Liver (tissue), 9 donors: ENCODE results near the gene TCHP. TPM values are rescaled to one million over a fixed set of nuclear protein-coding genes. Genes with fewer than 3 reads are reported as not detected.
A peak's percentile ranks its signal among the peaks of the same experiment; 100 is the strongest.

Experiments
- DNase-seq: peaks from one replicate; pipeline ENCODE4 v3.0.0-alpha.2; 2017; ENCODE audit warnings: low spot score
- H3K27ac ChIP-seq, 2 donors: one replicate each; pipeline ENCODE4 v1.7.0; 2013; ENCODE audit warnings: inconsistent platforms in 2 of 2, low read length in 2 of 2, control low read depth in 1 of 2, low read depth in 1 of 2, mild to moderate bottlenecking in 1 of 2
- H3K27me3 ChIP-seq, 4 donors: one replicate each; pipeline versions ENCODE4 v1.6.1 to v1.7.0; 2013; ENCODE audit warnings: low read length in 3 of 4, inconsistent platforms in 1 of 4, mild to moderate bottlenecking in 1 of 4, moderate library complexity in 1 of 4; ENCODE audit not compliant: control insufficient read depth in 4 of 4, insufficient read depth in 4 of 4
- H3K36me3 ChIP-seq, 4 donors: one replicate each; pipeline versions ENCODE4 v1.6.1 to v1.7.0; 2013; ENCODE audit warnings: low read length in 3 of 4, mild to moderate bottlenecking in 3 of 4, low read depth in 1 of 4, moderate library complexity in 1 of 4; ENCODE audit not compliant: control insufficient read depth in 4 of 4, insufficient read depth in 3 of 4
- H3K4me1 ChIP-seq, 4 donors: one replicate each; pipeline versions ENCODE4 v1.6.1 to v1.7.0; 2013; ENCODE audit warnings: low read length in 3 of 4, mild to moderate bottlenecking in 3 of 4, moderate library complexity in 1 of 4; ENCODE audit not compliant: control insufficient read depth in 4 of 4, insufficient read depth in 4 of 4
- H3K4me3 ChIP-seq, 3 donors: one replicate each; pipeline versions ENCODE4 v1.6.1 to v1.7.0; 2013; ENCODE audit warnings: low read length in 3 of 3, control low read depth in 1 of 3, low read depth in 1 of 3, mild to moderate bottlenecking in 1 of 3
- H3K9ac ChIP-seq, 2 donors: one replicate each; pipeline ENCODE4 v1.7.0; 2013; ENCODE audit warnings: low read length in 2 of 2, mild to moderate bottlenecking in 2 of 2, moderate library complexity in 2 of 2, control low read depth in 1 of 2, low read depth in 1 of 2
- H3K9me3 ChIP-seq, 4 donors: one replicate each; pipeline versions ENCODE4 v1.6.1 to v1.7.0; 2013; ENCODE audit warnings: low read length in 3 of 4; ENCODE audit not compliant: control insufficient read depth in 4 of 4
- EGR1 ChIP-seq, 2 donors: IDR thresholded peaks; 2 replicates each; pipeline ENCODE4 v1.6.1; 2016 to 2018; ENCODE audit warnings: antibody characterized with exemption in 2 of 2, low read depth in 2 of 2
- FOXA1 ChIP-seq: IDR thresholded peaks from 2 replicates; pipeline ENCODE4 v1.6.1; 2016; ENCODE audit warnings: antibody characterized with exemption
- FOXA2 ChIP-seq: IDR thresholded peaks from 2 replicates; pipeline ENCODE4 v1.6.1; 2016; ENCODE audit warnings: antibody characterized with exemption
- GABPA ChIP-seq, 2 donors: IDR thresholded peaks in 1 of 2; conservative IDR thresholded peaks in 1 of 2; 2 replicates each; pipeline ENCODE4 v1.6.1; 2016; ENCODE audit warnings: antibody characterized with exemption in 2 of 2, mild to moderate bottlenecking in 1 of 2, moderate library complexity in 1 of 2
- HNF4A ChIP-seq, 2 donors: conservative IDR thresholded peaks; 2 replicates each; pipeline ENCODE4 v1.6.1; 2016; ENCODE audit warnings: antibody characterized with exemption in 2 of 2, mild to moderate bottlenecking in 2 of 2
- HNF4G ChIP-seq: IDR thresholded peaks from 2 replicates; pipeline ENCODE4 v1.6.1; 2016; ENCODE audit warnings: antibody characterized with exemption
- JUND ChIP-seq, 2 donors: IDR thresholded peaks; 2 replicates each; pipeline ENCODE4 v1.6.1; 2016; ENCODE audit warnings: antibody characterized with exemption in 2 of 2
- NR2F2 ChIP-seq: IDR thresholded peaks from 2 replicates; pipeline ENCODE4 v1.6.1; 2016; ENCODE audit warnings: antibody characterized with exemption
- RAD21 ChIP-seq, 2 donors: IDR thresholded peaks; 2 replicates each; pipeline ENCODE4 v1.6.1; 2016; ENCODE audit warnings: antibody characterized with exemption in 2 of 2, mild to moderate bottlenecking in 2 of 2
- RXRA ChIP-seq, 2 donors: IDR thresholded peaks; 2 replicates each; pipeline ENCODE4 v1.6.1; 2017 to 2018; ENCODE audit warnings: antibody characterized with exemption in 2 of 2, mild to moderate bottlenecking in 1 of 2
- SP1 ChIP-seq: IDR thresholded peaks from 2 replicates; pipeline ENCODE4 v1.6.1; 2018; ENCODE audit warnings: antibody characterized with exemption, mild to moderate bottlenecking
- TAF1 ChIP-seq: conservative IDR thresholded peaks from 2 replicates; pipeline ENCODE4 v1.6.1; 2016; ENCODE audit warnings: antibody characterized with exemption, mild to moderate bottlenecking
- YY1 ChIP-seq: IDR thresholded peaks from 2 replicates; pipeline ENCODE4 v1.6.1; 2016; ENCODE audit warnings: antibody characterized with exemption, mild to moderate bottlenecking
- WGBS: extraction: QIAGEN DNeasy Blood & Tissue Kit; methylation state at CpG from one replicate; pipeline ENCODE4 v1.1.7; 2013; 5-methylcytosine and 5-hydroxymethylcytosine counted together
- polyA plus RNA-seq, 2 donors: library from polyadenylated mRNA; stranded (reverse) in 1 of 2; unstranded in 1 of 2; fragments of 200-250 nt in 1 of 2; fragments of >200 nt in 1 of 2; fragmentation: Nextera tagmentation in 1 of 2; extraction: Ambion mirVana in 1 of 2; gene quantifications; one replicate each; pipeline versions ENCODE4 v1.2.1 to v1.2.3, GENCODE V29; 2013 to 2015
- total RNA-seq, 2 donors: library from RNA; depleted of rRNA; stranded (reverse); fragments of >200 nt; gene quantifications; one replicate each; pipeline ENCODE4 v1.2.3, GENCODE V29; 2014
- TF ChIP-seq, protein P1 (sequence below): fragments of 150-350 bp; IDR thresholded peaks from 2 replicates; pipeline ENCODE4 v1.5.1; 2017; ENCODE audit warnings: improper control_type of control experiment, low read depth, low read length; ENCODE audit not compliant: missing input control
- TF ChIP-seq, protein P2 (sequence below): IDR thresholded peaks from 2 replicates; pipeline ENCODE4 v1.6.1; 2016; ENCODE audit warnings: antibody characterized with exemption
- TF ChIP-seq, protein P3 (sequence below): IDR thresholded peaks from 2 replicates; pipeline ENCODE4 v1.6.1; 2016; ENCODE audit warnings: antibody characterized with exemption, mild to moderate bottlenecking
- TF ChIP-seq, protein P4 (sequence below): IDR thresholded peaks from 2 replicates; pipeline ENCODE4 v1.6.1; 2016; ENCODE audit warnings: antibody characterized with exemption
- TF ChIP-seq, protein P5 (sequence below): IDR thresholded peaks from 2 replicates; pipeline ENCODE4 v1.6.1; 2016; ENCODE audit warnings: antibody characterized with exemption
- donor health status: healthy.
- donor health status: healthy.
- donor health status: healthy.
- donor health status: healthy.
- donor health status: healthy.

Gene TCHP
- total and polyA plus RNA-seq, 4 donors = 5.0 to 9.8 (median 5.2) TPM

DNA sequence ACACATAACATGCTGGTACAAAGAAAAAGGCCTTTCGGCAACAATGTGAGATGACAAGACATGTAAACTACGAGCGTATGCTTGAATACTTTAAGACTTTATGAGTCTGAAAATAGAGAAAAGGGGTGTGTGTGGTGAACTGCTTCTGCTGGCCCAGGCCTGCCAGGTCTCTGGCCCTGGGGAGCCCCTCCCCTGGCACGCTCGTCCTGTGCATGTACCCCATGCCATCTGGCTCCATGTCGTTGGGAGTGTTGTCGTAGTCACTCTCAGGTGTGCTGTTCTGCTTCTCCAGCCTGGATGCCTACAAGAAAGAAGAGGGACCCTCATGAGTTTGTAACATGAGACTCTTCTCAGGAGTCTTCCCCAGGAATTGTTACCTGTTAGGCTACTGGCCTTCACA, 38.9 kb downstream of the TCHP start (continued):
- TF ChIP-seq, protein P1, sequence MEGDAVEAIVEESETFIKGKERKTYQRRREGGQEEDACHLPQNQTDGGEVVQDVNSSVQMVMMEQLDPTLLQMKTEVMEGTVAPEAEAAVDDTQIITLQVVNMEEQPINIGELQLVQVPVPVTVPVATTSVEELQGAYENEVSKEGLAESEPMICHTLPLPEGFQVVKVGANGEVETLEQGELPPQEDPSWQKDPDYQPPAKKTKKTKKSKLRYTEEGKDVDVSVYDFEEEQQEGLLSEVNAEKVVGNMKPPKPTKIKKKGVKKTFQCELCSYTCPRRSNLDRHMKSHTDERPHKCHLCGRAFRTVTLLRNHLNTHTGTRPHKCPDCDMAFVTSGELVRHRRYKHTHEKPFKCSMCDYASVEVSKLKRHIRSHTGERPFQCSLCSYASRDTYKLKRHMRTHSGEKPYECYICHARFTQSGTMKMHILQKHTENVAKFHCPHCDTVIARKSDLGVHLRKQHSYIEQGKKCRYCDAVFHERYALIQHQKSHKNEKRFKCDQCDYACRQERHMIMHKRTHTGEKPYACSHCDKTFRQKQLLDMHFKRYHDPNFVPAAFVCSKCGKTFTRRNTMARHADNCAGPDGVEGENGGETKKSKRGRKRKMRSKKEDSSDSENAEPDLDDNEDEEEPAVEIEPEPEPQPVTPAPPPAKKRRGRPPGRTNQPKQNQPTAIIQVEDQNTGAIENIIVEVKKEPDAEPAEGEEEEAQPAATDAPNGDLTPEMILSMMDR = no peak

DNA sequence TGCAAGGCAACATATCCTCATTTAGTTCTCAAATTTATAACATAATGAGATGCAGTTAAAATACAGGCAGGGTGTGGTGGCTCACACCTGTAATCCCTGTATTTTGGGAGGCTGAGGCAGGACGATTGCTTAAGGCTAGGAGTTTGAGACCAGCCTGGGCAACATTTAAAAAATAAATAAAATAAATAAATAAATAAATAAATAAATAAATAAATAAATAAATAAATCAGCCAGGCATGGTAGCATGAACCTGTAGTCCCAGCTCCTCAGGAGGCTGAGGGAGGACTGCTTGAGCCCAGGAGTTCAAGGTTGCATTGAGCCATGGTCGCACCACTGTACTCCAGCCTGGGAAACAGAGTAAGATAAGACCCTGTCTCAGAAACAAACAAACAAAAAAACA, 39.4 kb downstream of the TCHP start:
- Histone ChIP-seq H3K4me3 (no peak overlapping the region), H3K9ac (no peak overlapping the region), H3K27ac (no peak overlapping the region), H3K9me3 (no peaks in the 10 kb centered on the region), H3K4me1 (peaks cover 0 to 2% (median 0%) of the 10 kb centered on the region in 4 donors), H3K27me3 (no peaks in the 10 kb centered on the region), H3K36me3 (peaks cover 3 to 28% (median 23%) of the 10 kb centered on the region in 4 donors)
- no peak for DNase-seq
- TF ChIP-seq EGR1 (IDR thresholded peaks at IDR 0.05; ENCODE audit: low read depth in 2 of 2) = peak in 1 of 2 donors; percentile 19
- TF ChIP-seq RXRA (IDR thresholded peaks at IDR 0.05) = no peak
- 93% methylated on average over 2 of the region's 2 CpGs for WGBS

DNA sequence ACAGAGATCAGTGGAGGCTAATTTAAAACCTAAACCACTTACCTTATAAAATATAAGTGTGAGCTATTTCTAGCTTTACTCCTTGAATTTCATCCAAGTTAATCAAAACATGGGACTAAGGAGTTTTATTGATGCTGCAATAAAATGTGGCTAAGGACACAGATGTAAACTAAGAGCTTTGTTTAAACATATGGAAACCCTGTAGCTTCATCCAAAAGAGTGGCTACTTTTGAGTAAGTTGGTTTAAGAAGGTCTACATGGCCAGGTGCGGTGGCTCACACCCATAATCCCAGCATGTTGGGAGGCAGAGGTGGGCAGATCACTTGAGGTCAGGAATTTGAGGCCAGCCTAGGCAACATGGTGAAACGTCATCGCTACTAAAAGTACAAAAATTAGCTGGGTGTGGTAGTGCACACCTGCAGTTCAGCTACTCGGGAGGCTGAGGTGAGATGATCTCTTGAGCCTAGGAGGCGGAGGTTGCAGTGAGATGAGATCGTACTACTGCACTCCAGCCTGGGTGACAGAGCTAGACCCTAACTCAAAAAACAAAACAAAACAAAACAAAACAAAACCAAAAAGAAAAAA, 40.4 kb downstream of the TCHP start:
- no peak for DNase-seq
- no peak overlapping the region for H3K9ac ChIP-seq
- H3K36me3 ChIP-seq = peaks cover 3 to 27% (median 23%) of the 10 kb centered on the region in 4 donors
- TF ChIP-seq HNF4A (conservative IDR thresholded peaks at IDR 0.05) = no peak
- H3K27ac ChIP-seq = no peak overlapping the region
- WGBS = 89% methylated on average over 6 of the region's 6 CpGs
- H3K4me3 ChIP-seq = no peak overlapping the region
- H3K27me3 ChIP-seq = no peaks in the 10 kb centered on the region
- H3K4me1 ChIP-seq = peaks cover 0 to 12% (median 6%) of the 10 kb centered on the region in 4 donors
- H3K9me3 ChIP-seq = no peaks in the 10 kb centered on the region

DNA sequence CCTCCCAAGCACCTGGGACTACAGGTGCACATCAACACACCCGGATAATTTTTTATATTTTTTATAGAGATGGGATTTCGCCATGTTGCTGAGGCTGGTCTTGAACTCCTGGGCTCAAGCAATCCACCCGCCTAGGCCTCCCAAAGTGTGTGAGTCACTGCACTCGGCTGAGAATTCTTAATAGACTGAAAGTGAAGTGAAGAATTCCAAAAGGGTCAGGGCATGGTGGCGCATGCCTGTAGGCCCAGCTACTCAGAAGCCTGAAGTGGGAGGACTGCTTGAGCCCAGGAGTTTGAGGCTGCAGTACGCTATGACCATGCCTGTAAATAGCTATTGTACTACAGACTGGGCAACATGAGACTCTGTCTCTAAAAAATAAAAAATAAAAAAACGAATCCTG, 43.7 kb downstream of the TCHP start:
- DNase-seq = no peak
- H3K9me3 ChIP-seq = no peaks in the 10 kb centered on the region
- peaks cover 0 to 4% (median 3%) of the 10 kb centered on the region in 4 donors for H3K36me3 ChIP-seq
- H3K4me3 ChIP-seq = no peak overlapping the region
- no peak overlapping the region for H3K9ac ChIP-seq
- WGBS = 96% methylated on average over 7 of the region's 7 CpGs
- no peak overlapping the region for H3K27ac ChIP-seq
- no peaks in the 10 kb centered on the region for H3K27me3 ChIP-seq
- H3K4me1 ChIP-seq = peaks cover 6 to 37% (median 25%) of the 10 kb centered on the region in 4 donors
- no peak for TF ChIP-seq FOXA1
- no peak for TF ChIP-seq HNF4A (conservative IDR thresholded peaks at IDR 0.05)
- TF ChIP-seq HNF4G = no peak
- TF ChIP-seq, protein P2, sequence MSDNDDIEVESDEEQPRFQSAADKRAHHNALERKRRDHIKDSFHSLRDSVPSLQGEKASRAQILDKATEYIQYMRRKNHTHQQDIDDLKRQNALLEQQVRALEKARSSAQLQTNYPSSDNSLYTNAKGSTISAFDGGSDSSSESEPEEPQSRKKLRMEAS = no peak
- no peak for TF ChIP-seq RAD21 (IDR thresholded peaks at IDR 0.05)
- TF ChIP-seq, protein P3, sequence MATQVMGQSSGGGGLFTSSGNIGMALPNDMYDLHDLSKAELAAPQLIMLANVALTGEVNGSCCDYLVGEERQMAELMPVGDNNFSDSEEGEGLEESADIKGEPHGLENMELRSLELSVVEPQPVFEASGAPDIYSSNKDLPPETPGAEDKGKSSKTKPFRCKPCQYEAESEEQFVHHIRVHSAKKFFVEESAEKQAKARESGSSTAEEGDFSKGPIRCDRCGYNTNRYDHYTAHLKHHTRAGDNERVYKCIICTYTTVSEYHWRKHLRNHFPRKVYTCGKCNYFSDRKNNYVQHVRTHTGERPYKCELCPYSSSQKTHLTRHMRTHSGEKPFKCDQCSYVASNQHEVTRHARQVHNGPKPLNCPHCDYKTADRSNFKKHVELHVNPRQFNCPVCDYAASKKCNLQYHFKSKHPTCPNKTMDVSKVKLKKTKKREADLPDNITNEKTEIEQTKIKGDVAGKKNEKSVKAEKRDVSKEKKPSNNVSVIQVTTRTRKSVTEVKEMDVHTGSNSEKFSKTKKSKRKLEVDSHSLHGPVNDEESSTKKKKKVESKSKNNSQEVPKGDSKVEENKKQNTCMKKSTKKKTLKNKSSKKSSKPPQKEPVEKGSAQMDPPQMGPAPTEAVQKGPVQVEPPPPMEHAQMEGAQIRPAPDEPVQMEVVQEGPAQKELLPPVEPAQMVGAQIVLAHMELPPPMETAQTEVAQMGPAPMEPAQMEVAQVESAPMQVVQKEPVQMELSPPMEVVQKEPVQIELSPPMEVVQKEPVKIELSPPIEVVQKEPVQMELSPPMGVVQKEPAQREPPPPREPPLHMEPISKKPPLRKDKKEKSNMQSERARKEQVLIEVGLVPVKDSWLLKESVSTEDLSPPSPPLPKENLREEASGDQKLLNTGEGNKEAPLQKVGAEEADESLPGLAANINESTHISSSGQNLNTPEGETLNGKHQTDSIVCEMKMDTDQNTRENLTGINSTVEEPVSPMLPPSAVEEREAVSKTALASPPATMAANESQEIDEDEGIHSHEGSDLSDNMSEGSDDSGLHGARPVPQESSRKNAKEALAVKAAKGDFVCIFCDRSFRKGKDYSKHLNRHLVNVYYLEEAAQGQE = no peak
- TF ChIP-seq GABPA (IDR thresholded peaks at IDR 0.05 in 1 of 2, conservative IDR thresholded peaks at IDR 0.05 in 1 of 2) = no peak
- no peak for TF ChIP-seq EGR1 (IDR thresholded peaks at IDR 0.05; ENCODE audit: low read depth in 2 of 2)
- TF ChIP-seq RXRA (IDR thresholded peaks at IDR 0.05) = no peak
- no peak for TF ChIP-seq NR2F2
- TF ChIP-seq JUND (IDR thresholded peaks at IDR 0.05) = no peak
- TF ChIP-seq TAF1 = no peak
- TF ChIP-seq, protein P4, sequence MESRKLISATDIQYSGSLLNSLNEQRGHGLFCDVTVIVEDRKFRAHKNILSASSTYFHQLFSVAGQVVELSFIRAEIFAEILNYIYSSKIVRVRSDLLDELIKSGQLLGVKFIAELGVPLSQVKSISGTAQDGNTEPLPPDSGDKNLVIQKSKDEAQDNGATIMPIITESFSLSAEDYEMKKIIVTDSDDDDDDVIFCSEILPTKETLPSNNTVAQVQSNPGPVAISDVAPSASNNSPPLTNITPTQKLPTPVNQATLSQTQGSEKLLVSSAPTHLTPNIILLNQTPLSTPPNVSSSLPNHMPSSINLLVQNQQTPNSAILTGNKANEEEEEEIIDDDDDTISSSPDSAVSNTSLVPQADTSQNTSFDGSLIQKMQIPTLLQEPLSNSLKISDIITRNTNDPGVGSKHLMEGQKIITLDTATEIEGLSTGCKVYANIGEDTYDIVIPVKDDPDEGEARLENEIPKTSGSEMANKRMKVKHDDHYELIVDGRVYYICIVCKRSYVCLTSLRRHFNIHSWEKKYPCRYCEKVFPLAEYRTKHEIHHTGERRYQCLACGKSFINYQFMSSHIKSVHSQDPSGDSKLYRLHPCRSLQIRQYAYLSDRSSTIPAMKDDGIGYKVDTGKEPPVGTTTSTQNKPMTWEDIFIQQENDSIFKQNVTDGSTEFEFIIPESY = no peak
- TF ChIP-seq SP1 = no peak
- TF ChIP-seq, protein P5, sequence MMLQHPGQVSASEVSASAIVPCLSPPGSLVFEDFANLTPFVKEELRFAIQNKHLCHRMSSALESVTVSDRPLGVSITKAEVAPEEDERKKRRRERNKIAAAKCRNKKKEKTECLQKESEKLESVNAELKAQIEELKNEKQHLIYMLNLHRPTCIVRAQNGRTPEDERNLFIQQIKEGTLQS = no peak
- no peak for TF ChIP-seq YY1
- TF ChIP-seq FOXA2 = no peak
